ENCODE data around the gene PGLYRP2.

Gene PGLYRP2

GRCh38 chr19:15471639-15472101, 7.6 kb downstream of the PGLYRP2 start:
- no peak for DNase-seq (ENCODE audit: low spot score)
- TF ChIP-seq CTCF (IDR thresholded peaks at IDR 0.05; ENCODE audit: extremely low read depth, insufficient read depth, missing control alignments) = no peak
- in situ Hi-C loops (cut with MboI; ENCODE audit: low pct_unique_long_range_greater_than_20kb, low sequenced_read_pairs, unreplicated experiment) = loop anchor here (10.0 kb wide), 1 partner anchor 63 kb away; no protein-coding TSS in a partner anchor

- no peak for TF ChIP-seq CTCF (IDR thresholded peaks at IDR 0.05; ENCODE audit: extremely low read depth, insufficient read depth, missing control alignments)
- in situ Hi-C loops (cut with MboI; ENCODE audit: low pct_unique_long_range_greater_than_20kb, low sequenced_read_pairs, unreplicated experiment) = loop anchor here (10.0 kb wide), 1 partner anchor 65 kb away; no protein-coding TSS in a partner anchor
- DNase-seq (ENCODE audit: low spot score) = peak; percentile 52
Observed at GRCh38 chr19:15469513-15470297, 9.6 kb downstream of the PGLYRP2 start.

- peak; percentile 4 for DNase-seq (ENCODE audit: low spot score)
- no peak for TF ChIP-seq CTCF (IDR thresholded peaks at IDR 0.05; ENCODE audit: extremely low read depth, insufficient read depth, missing control alignments)
- in situ Hi-C loops (cut with MboI; ENCODE audit: low pct_unique_long_range_greater_than_20kb, low sequenced_read_pairs, unreplicated experiment) = no loop called here
Observed at GRCh38 chr19:15468675-15469512, 10.4 kb downstream of the PGLYRP2 start.

- no peak for DNase-seq (ENCODE audit: low spot score)
- TF ChIP-seq CTCF (IDR thresholded peaks at IDR 0.05; ENCODE audit: extremely low read depth, insufficient read depth, missing control alignments) = no peak
- in situ Hi-C loops (cut with MboI; ENCODE audit: low pct_unique_long_range_greater_than_20kb, low sequenced_read_pairs, unreplicated experiment) = no loop called here
Observed at GRCh38 chr19:15467734-15468214, 11.5 kb downstream of the PGLYRP2 start.

- no peak for TF ChIP-seq CTCF (IDR thresholded peaks at IDR 0.05; ENCODE audit: extremely low read depth, insufficient read depth, missing control alignments)
- DNase-seq (ENCODE audit: low spot score) = peak; percentile 62
- in situ Hi-C loops (cut with MboI; ENCODE audit: low pct_unique_long_range_greater_than_20kb, low sequenced_read_pairs, unreplicated experiment) = no loop called here
Observed at GRCh38 chr19:15466851-15467733, 12.2 kb downstream of the PGLYRP2 start.
